Activated T-helper 17 cell treated with anti-CD3 and anti-CD28 coated beads, Interleukin-2, amount 50 U/mL, for 72 hours (primary cell): ENCODE data around the gene GPS2. TPM values are rescaled to one million over a fixed set of nuclear protein-coding genes. Genes with fewer than 3 reads are reported as not detected.
A peak's percentile ranks its signal among the peaks of the same experiment; 100 is the strongest.

Source experiments
- ATAC-seq: fragments of 150-1000 bp; cut with Tn5 transposase; replicated peaks from 2 replicates; pipeline ENCODE4 v1.10.0; 2021; ENCODE audit warnings: mild to moderate bottlenecking, moderate library complexity
- H3K27ac Mint-ChIP-seq: one replicate; pipeline ENCODE4 v1.8.0; 2022; ENCODE audit warnings: mixed read lengths
- H3K27me3 Mint-ChIP-seq: one replicate; pipeline ENCODE4 v1.8.0; 2022; ENCODE audit warnings: mixed read lengths
- H3K36me3 Mint-ChIP-seq: one replicate; pipeline ENCODE4 v1.8.0; 2022; ENCODE audit warnings: low read depth, mild to moderate bottlenecking, mixed read lengths
- H3K4me1 Mint-ChIP-seq: one replicate; pipeline ENCODE4 v1.8.0; 2022; ENCODE audit warnings: mixed read lengths
- H3K4me3 Mint-ChIP-seq: one replicate; pipeline ENCODE4 v1.8.0; 2022; ENCODE audit warnings: mild to moderate bottlenecking, mixed read lengths
- H3K9me3 Mint-ChIP-seq: one replicate; pipeline ENCODE4 v1.8.0; 2022; ENCODE audit warnings: mixed read lengths
- total RNA-seq, 2 donors: library from RNA; stranded (reverse); gene quantifications; one replicate each; pipeline ENCODE4 v1.2.3, GENCODE V29; 2022

The GPS2 gene
- total RNA-seq, 2 donors from 2014 or later, result 38.3 to 65.6 TPM

DNA sequence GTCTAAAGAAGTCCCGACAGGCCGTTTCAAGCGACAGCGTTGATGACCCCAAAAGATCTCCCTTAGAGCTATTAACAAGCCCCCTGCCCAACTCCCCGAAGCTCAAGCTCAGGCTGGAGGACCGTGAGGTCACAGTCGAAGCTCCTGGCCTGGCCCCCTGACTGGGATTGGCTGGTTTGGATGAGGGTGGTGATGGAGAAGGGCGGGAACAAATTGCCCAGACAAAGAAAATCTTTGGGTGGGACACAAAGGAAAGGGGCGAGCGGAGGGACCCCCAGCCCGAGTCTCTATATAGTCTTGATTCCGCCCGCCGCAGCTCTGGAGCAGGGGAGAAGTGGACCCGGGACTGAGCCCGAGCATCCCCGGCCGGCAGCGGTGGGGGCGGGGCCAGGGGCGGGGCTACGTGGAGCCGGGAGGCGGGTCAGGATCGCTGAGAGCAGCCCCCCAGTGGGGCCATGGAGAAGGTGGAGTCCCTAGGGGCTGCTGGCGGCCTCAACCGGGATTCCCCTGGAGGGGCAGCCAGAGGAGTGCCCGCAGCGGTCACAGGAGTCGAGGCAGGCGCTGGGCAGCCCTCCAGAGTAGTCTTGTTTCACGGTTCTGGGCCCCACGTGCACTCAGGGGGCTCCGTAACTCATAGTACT lies 15.0 kb upstream of the GPS2 start:
- H3K36me3 Mint-ChIP-seq, result no peaks in the 10 kb centered on the region
- H3K4me3 Mint-ChIP-seq, result peak overlapping the region; percentile 99
- no peaks in the 10 kb centered on the region for H3K27me3 Mint-ChIP-seq
- peak; percentile 84 for ATAC-seq
- no peaks in the 10 kb centered on the region for H3K9me3 Mint-ChIP-seq
- peak overlapping the region; percentile 97 for H3K27ac Mint-ChIP-seq
- peaks cover 21% of the 10 kb centered on the region for H3K4me1 Mint-ChIP-seq

DNA sequence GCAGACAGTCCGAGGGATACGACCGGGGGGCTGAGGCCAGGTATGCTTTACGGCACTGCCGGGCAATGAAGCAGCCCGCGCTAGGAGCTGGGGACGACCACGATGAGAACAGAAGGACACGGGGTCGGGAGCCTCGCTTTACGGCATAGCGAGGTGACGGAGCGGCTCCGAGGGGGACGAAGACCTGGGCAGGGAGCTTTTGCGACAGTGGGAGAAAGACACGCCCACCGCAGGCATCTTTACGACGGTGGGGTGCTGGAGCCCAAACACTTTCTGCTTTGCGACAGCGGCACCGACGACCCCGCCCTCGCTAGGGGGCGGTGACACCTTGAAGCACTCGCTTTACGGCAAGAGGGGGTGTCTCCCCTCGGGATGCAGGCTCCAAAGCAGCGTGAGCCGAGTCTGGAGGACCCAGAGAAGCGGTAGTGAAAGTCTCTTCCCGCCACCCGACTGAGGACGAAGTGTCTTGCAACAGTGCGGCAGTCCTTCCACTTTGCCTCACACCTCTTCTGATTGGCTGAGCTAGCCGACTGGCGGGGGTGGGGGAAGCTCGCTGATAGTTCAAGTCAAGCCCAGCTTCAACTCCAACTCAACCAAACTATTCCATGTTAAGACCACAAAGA lies 14.3 kb upstream of the GPS2 start:
- peaks cover 20% of the 10 kb centered on the region for H3K4me1 Mint-ChIP-seq
- H3K4me3 Mint-ChIP-seq, result peak overlapping the region; percentile 99
- no peaks in the 10 kb centered on the region for H3K9me3 Mint-ChIP-seq
- no peaks in the 10 kb centered on the region for H3K36me3 Mint-ChIP-seq
- peak; percentile 73 for ATAC-seq
- peak overlapping the region; percentile 97 for H3K27ac Mint-ChIP-seq
- no peaks in the 10 kb centered on the region for H3K27me3 Mint-ChIP-seq

DNA sequence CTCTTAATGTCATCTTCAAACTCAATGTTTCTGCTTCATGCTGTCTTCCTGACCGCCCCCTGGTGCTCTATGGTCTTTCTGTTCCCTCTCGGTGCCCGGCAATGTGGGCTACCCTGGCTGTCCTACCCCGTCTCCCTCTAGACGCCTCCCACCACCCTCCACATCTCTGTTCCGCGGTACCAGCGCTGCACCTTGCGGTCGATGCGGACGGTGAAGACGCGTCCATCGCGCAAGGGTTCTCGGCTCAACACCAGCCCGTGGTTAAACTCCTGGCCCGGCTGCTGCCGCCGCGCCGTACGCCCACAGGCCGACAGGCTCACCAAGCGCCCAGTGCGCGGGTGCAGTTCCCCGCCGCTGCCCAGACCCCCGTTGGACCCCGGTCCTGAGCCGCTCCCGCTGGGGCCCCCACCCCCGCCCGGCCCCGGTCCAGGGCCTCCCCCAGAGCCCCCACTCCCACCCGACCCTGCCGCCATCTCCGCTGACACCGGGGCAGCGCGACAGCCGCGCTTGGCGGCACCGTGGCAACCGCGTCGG lies 13.7 kb upstream of the GPS2 start, which contains the start of gene NEURL4:
Gene NEURL4, minus strand, starts transcription at position 496 of the 534 bp plus-strand sequence. Its CDS starts 23 bp downstream, at position 473.
- Mint-ChIP-seq H3K27me3 (no peaks in the 10 kb centered on the region), H3K4me1 (peaks cover 20% of the 10 kb centered on the region), H3K9me3 (no peaks in the 10 kb centered on the region), H3K4me3 (peak within 1 kb of the TSS; percentile 99), H3K36me3 (peaks cover 5% of the 10 kb centered on the region), H3K27ac (peak within 1 kb of the TSS; percentile 97)
- ATAC-seq, result peak; percentile 33

DNA sequence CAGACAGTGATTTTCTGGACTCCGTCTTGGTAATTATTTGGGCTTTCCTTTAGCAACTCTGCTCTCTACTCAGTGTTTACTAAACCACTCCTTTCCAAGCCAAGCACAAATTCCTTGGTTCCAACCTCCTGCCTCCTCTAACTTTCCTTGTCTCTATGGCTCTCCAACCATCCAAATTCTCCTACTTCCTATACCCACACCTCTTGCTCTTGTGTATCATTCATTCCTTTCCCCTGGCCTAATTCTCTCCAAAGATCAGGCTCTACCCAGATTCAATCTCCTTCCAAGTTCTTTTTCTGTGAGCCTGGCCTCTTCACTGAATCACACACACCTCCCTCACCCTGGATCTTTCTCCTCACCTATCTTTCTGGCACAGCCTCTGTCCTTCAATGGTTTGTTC lies 12.8 kb upstream of the GPS2 start:
- Mint-ChIP-seq H3K27me3 (no peaks in the 10 kb centered on the region), H3K27ac (peak overlapping the region; percentile 97), H3K4me3 (peak overlapping the region; percentile 99), H3K9me3 (no peaks in the 10 kb centered on the region), H3K36me3 (peaks cover 14% of the 10 kb centered on the region), H3K4me1 (peaks cover 20% of the 10 kb centered on the region)
- ATAC-seq, result no peak

DNA sequence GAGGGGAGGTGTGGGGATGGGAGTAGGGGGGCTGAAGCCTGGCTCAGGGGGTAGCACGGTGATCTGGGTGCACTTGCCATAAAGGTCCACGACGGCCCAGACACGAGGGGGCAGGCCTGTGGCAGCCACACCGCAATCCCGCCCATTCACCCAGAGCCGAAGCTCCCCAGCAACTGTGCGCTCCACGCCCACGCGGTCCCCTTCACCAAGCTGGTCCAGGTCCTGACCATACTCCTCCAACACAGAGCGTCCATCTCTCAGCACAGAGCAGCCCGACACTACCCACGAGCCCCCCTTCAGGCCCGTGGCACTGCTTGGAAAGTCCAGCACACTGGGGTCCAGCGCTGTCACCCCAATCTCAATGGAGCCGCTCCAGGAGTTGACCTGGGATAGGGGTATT lies 12.3 kb upstream of the GPS2 start:
- Mint-ChIP-seq H3K27me3 (no peaks in the 10 kb centered on the region), H3K36me3 (peaks cover 18% of the 10 kb centered on the region), H3K9me3 (no peaks in the 10 kb centered on the region), H3K4me1 (peaks cover 16% of the 10 kb centered on the region), H3K27ac (peak overlapping the region; percentile 97), H3K4me3 (peak overlapping the region; percentile 99)
- ATAC-seq, result no peak

DNA sequence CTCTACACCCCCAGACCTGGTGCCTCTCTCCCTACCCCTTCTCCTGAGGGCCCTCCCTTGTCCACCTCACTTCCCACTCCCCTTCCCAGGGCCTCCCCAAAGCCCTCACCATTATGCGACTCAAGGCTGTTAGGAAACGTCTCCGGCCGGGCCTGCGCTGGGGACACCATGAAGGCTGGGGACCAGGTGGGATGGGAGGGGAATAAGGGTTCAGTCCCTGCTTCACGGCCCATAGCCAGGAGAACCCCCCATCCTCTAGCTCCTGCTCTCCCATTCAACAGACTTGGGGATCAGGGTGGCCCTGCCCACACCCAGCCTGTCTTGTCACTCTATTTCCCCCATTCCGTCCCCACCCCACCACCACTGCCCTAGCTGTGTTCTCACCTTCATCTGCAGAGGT lies 11.9 kb upstream of the GPS2 start:
- Mint-ChIP-seq H3K4me1 (peaks cover 12% of the 10 kb centered on the region), H3K36me3 (peaks cover 22% of the 10 kb centered on the region), H3K4me3 (no peak overlapping the region), H3K27ac (peak overlapping the region; percentile 97), H3K9me3 (no peaks in the 10 kb centered on the region), H3K27me3 (no peaks in the 10 kb centered on the region)
- ATAC-seq, result no peak

DNA sequence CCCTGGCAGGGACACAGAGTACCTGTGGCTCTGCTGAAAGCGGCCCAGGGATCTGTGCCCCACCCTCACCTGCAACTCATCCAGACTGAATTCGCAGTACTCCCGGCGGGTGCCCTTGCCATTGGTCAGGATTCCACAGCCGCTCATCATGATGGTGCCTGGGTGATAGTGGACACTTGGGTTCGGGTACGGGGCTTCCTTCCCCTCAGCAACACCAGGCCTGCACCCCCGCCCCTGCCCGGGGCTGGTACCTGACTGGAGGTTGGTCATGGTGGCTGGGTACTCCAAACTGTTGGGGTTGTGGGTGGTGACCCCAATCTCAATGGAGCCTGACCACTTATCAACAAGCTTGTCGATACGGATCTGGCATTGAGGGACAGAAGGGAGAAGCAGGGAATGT lies 11.0 kb upstream of the GPS2 start:
- no peaks in the 10 kb centered on the region for H3K27me3 Mint-ChIP-seq
- H3K4me1 Mint-ChIP-seq, result peaks cover 12% of the 10 kb centered on the region
- H3K36me3 Mint-ChIP-seq, result peaks cover 31% of the 10 kb centered on the region
- H3K27ac Mint-ChIP-seq, result no peak overlapping the region
- H3K4me3 Mint-ChIP-seq, result no peak overlapping the region
- ATAC-seq, result no peak
- H3K9me3 Mint-ChIP-seq, result no peaks in the 10 kb centered on the region

DNA sequence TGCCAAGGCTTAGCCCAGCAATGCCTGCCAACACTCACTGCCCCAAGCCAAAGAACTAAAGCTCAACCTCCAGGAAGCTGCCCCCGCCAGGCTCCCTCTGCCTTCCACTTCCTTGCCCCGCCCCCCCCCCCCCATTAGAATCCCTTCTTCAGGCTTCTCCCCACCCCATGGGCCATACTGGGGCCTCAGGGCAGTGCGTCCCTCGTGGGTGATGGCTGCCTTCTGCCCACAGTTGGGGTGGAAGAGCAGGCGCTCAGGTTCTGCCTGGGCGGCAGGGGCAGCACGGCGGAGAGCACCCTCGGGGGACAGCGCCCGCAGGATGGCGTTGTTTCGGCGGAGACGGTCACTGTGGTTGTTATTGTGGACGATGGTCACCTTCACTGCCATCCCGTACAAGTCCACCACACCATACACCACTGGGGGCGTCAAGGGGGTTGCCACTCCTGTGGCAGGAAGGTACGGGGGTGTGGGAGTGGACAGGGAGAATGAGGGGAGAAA lies 9.9 kb upstream of the GPS2 start:
- no peak for ATAC-seq
- peaks cover 12% of the 10 kb centered on the region for H3K4me1 Mint-ChIP-seq
- H3K4me3 Mint-ChIP-seq, result no peak overlapping the region
- H3K27ac Mint-ChIP-seq, result peak overlapping the region; percentile 36
- H3K9me3 Mint-ChIP-seq, result no peaks in the 10 kb centered on the region
- no peaks in the 10 kb centered on the region for H3K27me3 Mint-ChIP-seq
- H3K36me3 Mint-ChIP-seq, result peaks cover 36% of the 10 kb centered on the region

DNA sequence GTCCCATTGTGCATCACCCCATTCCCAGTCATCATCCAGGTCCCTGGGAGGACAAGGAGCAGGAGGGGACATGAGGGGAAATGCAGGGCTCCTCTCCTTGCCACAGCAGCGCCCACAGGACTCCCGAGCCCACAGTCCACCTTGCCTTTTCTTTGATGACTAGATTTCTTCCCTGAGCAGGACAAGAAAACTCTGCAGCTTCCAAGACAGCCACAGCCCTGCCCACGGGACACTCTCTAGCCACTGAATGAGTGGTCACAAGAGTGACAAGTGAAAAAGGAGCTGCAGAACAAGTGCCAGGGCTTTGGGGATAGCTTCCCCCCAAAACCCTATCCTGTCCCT lies 9.2 kb upstream of the GPS2 start:
- no peaks in the 10 kb centered on the region for H3K9me3 Mint-ChIP-seq
- H3K4me3 Mint-ChIP-seq, result no peak overlapping the region
- peak overlapping the region; percentile 36 for H3K27ac Mint-ChIP-seq
- no peaks in the 10 kb centered on the region for H3K27me3 Mint-ChIP-seq
- H3K4me1 Mint-ChIP-seq, result peaks cover 12% of the 10 kb centered on the region
- no peak for ATAC-seq
- H3K36me3 Mint-ChIP-seq, result peaks cover 39% of the 10 kb centered on the region

DNA sequence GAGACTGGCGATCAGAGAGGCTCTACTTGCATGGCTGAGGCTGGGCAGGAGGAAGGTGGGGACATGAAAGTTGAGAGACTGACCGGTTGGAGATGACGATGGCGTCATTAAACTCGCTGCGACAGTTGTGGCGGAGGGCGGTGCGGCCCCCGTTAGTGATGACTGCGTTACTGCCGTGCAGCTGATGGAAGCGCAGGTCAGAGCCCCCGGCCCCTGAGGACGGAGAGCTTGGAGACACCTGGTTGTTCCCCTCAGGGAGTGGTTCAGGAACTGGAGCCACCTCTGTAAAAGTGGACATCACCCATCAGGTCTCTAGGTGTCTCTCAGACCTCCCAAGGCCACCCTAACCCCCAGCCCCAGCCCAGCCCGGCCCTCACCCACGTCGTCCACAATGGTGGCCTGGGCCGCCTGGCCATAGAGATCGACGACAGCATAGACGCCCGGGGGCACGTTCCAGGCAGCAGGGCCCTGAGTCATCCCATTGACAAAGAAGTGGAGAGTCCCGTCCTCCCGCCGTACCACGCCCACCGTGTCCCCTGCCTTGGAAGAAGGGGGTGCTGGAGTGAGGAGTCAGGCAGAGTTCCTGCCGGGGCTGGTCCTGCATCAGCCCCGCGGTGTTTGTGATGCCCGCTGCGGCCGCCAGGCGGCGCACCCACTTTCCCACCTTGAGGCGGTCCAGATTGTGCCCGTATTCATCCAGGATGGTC lies 8.7 kb upstream of the GPS2 start:
- Mint-ChIP-seq H3K9me3 (no peaks in the 10 kb centered on the region), H3K27ac (peak overlapping the region; percentile 36), H3K36me3 (peaks cover 44% of the 10 kb centered on the region), H3K4me1 (peaks cover 11% of the 10 kb centered on the region), H3K27me3 (no peaks in the 10 kb centered on the region), H3K4me3 (no peak overlapping the region)
- ATAC-seq, result peak; percentile 74

DNA sequence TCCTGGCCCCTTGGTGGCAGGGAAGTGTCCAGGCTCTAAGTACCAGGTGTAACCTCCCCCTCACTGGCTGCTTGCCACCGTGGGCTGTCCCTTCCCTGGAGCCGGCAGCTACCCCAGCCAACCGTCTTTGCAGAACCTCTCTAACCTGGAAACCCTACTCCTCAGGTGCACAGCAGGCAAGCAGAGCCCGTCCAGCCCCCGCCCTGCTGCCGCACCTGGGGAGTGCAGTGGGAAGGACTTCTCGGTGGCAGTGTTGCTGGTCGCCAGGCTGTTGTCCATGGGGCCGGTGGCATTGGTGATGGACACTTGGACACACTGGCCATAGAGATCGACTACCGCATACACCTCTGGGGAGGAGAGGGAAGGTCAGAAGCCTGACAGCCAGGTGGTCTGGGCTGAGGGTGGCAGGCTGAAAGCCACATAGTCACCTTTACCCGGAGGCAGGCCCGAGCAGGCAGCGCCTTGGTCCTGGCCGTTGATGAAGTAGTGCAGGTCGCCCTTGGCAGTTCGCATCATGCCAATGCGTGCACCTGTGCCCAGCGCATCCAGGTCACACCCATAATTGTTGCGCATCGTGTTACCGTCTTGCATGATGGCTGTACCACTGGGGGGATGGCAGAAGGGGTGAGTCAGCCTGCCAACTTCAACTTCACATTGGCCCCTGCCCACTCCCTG lies 7.5 kb upstream of the GPS2 start:
- Mint-ChIP-seq H3K36me3 (peaks cover 54% of the 10 kb centered on the region), H3K27me3 (no peaks in the 10 kb centered on the region), H3K27ac (no peak overlapping the region), H3K4me3 (no peak overlapping the region), H3K4me1 (no peaks in the 10 kb centered on the region), H3K9me3 (no peaks in the 10 kb centered on the region)
- ATAC-seq, result no peak

DNA sequence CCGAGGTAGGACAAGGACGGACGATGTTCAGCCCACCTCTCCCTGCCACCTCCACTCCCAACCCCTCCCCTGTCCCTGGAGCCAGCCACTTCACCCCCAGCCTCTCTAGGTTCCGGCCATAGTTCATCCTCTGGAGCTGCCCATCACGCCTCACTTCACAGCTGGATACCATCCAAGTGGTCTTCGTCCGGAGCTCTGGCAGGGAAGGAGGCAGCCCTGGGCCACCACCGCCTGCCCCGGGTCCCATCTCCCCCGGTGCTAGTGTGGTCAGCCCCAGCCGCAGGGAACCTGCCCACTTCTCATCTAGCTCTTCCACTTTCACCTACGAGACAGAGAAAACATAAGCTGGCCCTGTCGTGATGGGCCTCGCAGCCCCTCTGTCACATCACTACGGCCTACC lies 6.3 kb upstream of the GPS2 start:
- peaks cover 62% of the 10 kb centered on the region for H3K36me3 Mint-ChIP-seq
- ATAC-seq, result no peak
- no peaks in the 10 kb centered on the region for H3K4me1 Mint-ChIP-seq
- H3K9me3 Mint-ChIP-seq, result no peaks in the 10 kb centered on the region
- H3K27me3 Mint-ChIP-seq, result no peaks in the 10 kb centered on the region
- no peak overlapping the region for H3K27ac Mint-ChIP-seq
- no peak overlapping the region for H3K4me3 Mint-ChIP-seq

DNA sequence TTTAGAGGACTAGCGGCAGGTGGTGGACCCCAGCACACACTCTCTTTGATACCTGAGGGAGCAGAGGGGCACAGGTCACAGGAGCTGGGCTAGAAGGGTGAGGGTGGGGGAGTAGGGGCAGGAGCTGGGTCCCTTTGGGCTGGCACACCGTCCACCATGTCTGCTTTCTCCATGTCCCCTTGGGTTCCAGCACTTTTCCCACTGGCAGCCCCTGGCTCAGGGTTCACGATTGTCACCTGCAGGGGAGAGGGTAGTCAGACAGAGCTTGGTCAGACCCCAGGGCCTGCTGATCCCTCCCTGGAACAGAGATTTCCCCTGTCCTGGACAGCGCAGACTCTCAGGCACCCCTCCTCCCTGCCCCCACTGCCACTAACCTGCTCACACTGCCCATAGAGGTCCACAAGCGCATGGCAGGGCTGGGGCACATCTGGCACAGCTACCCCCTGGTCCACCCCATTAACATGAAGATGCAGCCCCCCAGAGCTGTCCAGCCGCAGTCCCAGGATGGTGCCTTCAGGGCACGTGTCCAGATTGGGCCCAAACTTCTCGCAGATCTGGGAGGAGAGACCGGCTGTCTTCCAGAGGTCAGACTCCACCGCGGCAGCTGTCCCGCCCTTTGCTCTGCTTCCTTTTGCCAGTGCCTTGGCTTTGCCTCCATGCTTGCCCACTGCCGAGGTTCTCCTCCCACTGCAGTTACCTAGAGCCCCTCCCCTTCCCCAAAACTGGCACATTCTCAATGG lies 3.1 kb upstream of the GPS2 start:
- H3K9me3 Mint-ChIP-seq, result no peaks in the 10 kb centered on the region
- peaks cover 78% of the 10 kb centered on the region for H3K36me3 Mint-ChIP-seq
- H3K27me3 Mint-ChIP-seq, result no peaks in the 10 kb centered on the region
- H3K4me1 Mint-ChIP-seq, result peaks cover 5% of the 10 kb centered on the region
- peak overlapping the region; percentile 66 for H3K27ac Mint-ChIP-seq
- H3K4me3 Mint-ChIP-seq, result no peak overlapping the region
- ATAC-seq, result no peak
